ENCODE measurements around the gene DYNC1I1.

DNA sequence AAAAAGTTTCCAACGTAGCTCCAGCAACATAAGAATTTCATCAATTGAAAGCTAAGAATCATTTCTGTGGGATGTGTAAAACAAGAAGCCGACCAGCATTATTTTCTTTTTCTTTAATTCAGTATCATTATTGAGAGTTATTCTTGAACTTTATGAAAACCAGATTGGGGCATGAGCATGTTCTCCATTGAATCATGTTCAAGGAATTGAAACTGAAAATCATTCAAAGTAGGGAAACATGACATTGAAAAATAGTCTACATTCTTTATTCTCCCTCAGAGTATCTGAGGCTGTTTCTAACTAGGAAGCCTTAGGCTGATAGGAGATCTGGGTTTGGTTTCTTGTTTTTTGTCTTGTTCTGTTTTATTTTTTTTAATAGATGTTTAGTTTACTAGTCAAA lies 253.7 kb downstream of the DYNC1I1 start:
- TF ChIP-seq, protein P1, sequence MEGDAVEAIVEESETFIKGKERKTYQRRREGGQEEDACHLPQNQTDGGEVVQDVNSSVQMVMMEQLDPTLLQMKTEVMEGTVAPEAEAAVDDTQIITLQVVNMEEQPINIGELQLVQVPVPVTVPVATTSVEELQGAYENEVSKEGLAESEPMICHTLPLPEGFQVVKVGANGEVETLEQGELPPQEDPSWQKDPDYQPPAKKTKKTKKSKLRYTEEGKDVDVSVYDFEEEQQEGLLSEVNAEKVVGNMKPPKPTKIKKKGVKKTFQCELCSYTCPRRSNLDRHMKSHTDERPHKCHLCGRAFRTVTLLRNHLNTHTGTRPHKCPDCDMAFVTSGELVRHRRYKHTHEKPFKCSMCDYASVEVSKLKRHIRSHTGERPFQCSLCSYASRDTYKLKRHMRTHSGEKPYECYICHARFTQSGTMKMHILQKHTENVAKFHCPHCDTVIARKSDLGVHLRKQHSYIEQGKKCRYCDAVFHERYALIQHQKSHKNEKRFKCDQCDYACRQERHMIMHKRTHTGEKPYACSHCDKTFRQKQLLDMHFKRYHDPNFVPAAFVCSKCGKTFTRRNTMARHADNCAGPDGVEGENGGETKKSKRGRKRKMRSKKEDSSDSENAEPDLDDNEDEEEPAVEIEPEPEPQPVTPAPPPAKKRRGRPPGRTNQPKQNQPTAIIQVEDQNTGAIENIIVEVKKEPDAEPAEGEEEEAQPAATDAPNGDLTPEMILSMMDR (IDR thresholded peaks at IDR 0.05), result no peak
- TF ChIP-seq POLR2A (IDR thresholded peaks at IDR 0.05), result no peak
